Measurements from ENCODE around the gene SEPSECS. TPM values are rescaled to one million over a fixed set of nuclear protein-coding genes. Genes with fewer than 3 reads are reported as not detected.

SEPSECS gene
- total and polyA plus RNA-seq, 2 of the 8 experiments (the other 6 are each of a cell fraction or from before 2014, with no cell fraction given) = 1.9 to 4.1 TPM

GRCh38 chr4:25095837-25096236 lies 64.4 kb downstream of the SEPSECS start (continued):
- TF ChIP-seq, protein P1, sequence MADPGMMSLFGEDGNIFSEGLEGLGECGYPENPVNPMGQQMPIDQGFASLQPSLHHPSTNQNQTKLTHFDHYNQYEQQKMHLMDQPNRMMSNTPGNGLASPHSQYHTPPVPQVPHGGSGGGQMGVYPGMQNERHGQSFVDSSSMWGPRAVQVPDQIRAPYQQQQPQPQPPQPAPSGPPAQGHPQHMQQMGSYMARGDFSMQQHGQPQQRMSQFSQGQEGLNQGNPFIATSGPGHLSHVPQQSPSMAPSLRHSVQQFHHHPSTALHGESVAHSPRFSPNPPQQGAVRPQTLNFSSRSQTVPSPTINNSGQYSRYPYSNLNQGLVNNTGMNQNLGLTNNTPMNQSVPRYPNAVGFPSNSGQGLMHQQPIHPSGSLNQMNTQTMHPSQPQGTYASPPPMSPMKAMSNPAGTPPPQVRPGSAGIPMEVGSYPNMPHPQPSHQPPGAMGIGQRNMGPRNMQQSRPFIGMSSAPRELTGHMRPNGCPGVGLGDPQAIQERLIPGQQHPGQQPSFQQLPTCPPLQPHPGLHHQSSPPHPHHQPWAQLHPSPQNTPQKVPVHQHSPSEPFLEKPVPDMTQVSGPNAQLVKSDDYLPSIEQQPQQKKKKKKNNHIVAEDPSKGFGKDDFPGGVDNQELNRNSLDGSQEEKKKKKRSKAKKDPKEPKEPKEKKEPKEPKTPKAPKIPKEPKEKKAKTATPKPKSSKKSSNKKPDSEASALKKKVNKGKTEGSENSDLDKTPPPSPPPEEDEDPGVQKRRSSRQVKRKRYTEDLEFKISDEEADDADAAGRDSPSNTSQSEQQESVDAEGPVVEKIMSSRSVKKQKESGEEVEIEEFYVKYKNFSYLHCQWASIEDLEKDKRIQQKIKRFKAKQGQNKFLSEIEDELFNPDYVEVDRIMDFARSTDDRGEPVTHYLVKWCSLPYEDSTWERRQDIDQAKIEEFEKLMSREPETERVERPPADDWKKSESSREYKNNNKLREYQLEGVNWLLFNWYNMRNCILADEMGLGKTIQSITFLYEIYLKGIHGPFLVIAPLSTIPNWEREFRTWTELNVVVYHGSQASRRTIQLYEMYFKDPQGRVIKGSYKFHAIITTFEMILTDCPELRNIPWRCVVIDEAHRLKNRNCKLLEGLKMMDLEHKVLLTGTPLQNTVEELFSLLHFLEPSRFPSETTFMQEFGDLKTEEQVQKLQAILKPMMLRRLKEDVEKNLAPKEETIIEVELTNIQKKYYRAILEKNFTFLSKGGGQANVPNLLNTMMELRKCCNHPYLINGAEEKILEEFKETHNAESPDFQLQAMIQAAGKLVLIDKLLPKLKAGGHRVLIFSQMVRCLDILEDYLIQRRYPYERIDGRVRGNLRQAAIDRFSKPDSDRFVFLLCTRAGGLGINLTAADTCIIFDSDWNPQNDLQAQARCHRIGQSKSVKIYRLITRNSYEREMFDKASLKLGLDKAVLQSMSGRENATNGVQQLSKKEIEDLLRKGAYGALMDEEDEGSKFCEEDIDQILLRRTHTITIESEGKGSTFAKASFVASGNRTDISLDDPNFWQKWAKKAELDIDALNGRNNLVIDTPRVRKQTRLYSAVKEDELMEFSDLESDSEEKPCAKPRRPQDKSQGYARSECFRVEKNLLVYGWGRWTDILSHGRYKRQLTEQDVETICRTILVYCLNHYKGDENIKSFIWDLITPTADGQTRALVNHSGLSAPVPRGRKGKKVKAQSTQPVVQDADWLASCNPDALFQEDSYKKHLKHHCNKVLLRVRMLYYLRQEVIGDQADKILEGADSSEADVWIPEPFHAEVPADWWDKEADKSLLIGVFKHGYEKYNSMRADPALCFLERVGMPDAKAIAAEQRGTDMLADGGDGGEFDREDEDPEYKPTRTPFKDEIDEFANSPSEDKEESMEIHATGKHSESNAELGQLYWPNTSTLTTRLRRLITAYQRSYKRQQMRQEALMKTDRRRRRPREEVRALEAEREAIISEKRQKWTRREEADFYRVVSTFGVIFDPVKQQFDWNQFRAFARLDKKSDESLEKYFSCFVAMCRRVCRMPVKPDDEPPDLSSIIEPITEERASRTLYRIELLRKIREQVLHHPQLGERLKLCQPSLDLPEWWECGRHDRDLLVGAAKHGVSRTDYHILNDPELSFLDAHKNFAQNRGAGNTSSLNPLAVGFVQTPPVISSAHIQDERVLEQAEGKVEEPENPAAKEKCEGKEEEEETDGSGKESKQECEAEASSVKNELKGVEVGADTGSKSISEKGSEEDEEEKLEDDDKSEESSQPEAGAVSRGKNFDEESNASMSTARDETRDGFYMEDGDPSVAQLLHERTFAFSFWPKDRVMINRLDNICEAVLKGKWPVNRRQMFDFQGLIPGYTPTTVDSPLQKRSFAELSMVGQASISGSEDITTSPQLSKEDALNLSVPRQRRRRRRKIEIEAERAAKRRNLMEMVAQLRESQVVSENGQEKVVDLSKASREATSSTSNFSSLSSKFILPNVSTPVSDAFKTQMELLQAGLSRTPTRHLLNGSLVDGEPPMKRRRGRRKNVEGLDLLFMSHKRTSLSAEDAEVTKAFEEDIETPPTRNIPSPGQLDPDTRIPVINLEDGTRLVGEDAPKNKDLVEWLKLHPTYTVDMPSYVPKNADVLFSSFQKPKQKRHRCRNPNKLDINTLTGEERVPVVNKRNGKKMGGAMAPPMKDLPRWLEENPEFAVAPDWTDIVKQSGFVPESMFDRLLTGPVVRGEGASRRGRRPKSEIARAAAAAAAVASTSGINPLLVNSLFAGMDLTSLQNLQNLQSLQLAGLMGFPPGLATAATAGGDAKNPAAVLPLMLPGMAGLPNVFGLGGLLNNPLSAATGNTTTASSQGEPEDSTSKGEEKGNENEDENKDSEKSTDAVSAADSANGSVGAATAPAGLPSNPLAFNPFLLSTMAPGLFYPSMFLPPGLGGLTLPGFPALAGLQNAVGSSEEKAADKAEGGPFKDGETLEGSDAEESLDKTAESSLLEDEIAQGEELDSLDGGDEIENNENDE (IDR thresholded peaks at IDR 0.05; ENCODE audit: insufficient replicate concordance, low read length) = no peak

Data from H1 (cell line).